GM19452 (cell line): ENCODE data around the gene FBXO9.
"Not testable (repeated sequence)": the region's sequence is repeated elsewhere in the genome, so short reads cannot be mapped to it uniquely, and the experiment has no call there.

ENCODE experiments used
- ATAC-seq: cut with Tn5 transposase; IDR thresholded peaks from one replicate; pipeline ENCODE4 v1.9.1; 2021; ENCODE audit not compliant: unreplicated experiment

Gene FBXO9

GRCh38 chr6:53045891-53046673 lies 19.1 kb upstream of the FBXO9 start:
- no peak for ATAC-seq

- peak; percentile 91 for ATAC-seq
Measured at GRCh38 chr6:53048431-53049195, 16.6 kb upstream of the FBXO9 start.

- no peak for ATAC-seq
Measured at GRCh38 chr6:53049415-53049814, 15.8 kb upstream of the FBXO9 start.

GRCh38 chr6:53052152-53052551 lies 13.1 kb upstream of the FBXO9 start:
- not testable (repeated sequence) for ATAC-seq

- no peak for ATAC-seq
Measured at GRCh38 chr6:53054532-53054931, 10.7 kb upstream of the FBXO9 start.

GRCh38 chr6:53055873-53056272 lies 9.3 kb upstream of the FBXO9 start:
- ATAC-seq, result no peak

- ATAC-seq, result no peak
Measured at GRCh38 chr6:53056273-53056672, 8.9 kb upstream of the FBXO9 start.

- no peak for ATAC-seq
Measured at GRCh38 chr6:53058388-53059195, 6.6 kb upstream of the FBXO9 start.

GRCh38 chr6:53059648-53060589 lies 5.3 kb upstream of the FBXO9 start:
- ATAC-seq, result no peak

GRCh38 chr6:53062169-53062539 lies 3.0 kb upstream of the FBXO9 start:
- ATAC-seq, result no peak

GRCh38 chr6:53064255-53064654 lies 949 bp upstream of the FBXO9 start:
- ATAC-seq, result not testable (repeated sequence)

- ATAC-seq, result peak; percentile 73
Measured at GRCh38 chr6:53064726-53065265, 408 bp upstream of the FBXO9 start.

GRCh38 chr6:53066077-53066417 lies 843 bp downstream of the FBXO9 start:
- no peak for ATAC-seq

- no peak for ATAC-seq
Measured at GRCh38 chr6:53066874-53067706, 1.9 kb downstream of the FBXO9 start.

- no peak for ATAC-seq
Measured at GRCh38 chr6:53067849-53068361, 2.7 kb downstream of the FBXO9 start.

- no peak for ATAC-seq
Measured at GRCh38 chr6:53069427-53069826, 4.2 kb downstream of the FBXO9 start.

- ATAC-seq, result no peak
Measured at GRCh38 chr6:53070806-53071205, 5.6 kb downstream of the FBXO9 start.

- ATAC-seq, result no peak
Measured at GRCh38 chr6:53074347-53074746, 9.1 kb downstream of the FBXO9 start.

GRCh38 chr6:53080813-53081212 lies 15.6 kb downstream of the FBXO9 start:
- ATAC-seq, result no peak
